ENCODE results near the gene NAALADL2. TPM values are rescaled to one million over a fixed set of nuclear protein-coding genes. Genes with fewer than 3 reads are reported as not detected.

The NAALADL2 gene
- total and polyA plus RNA-seq, 2 of the 8 experiments (the other 6 are each of a cell fraction or from before 2014, with no cell fraction given), result 0.12 to 0.22 TPM

DNA sequence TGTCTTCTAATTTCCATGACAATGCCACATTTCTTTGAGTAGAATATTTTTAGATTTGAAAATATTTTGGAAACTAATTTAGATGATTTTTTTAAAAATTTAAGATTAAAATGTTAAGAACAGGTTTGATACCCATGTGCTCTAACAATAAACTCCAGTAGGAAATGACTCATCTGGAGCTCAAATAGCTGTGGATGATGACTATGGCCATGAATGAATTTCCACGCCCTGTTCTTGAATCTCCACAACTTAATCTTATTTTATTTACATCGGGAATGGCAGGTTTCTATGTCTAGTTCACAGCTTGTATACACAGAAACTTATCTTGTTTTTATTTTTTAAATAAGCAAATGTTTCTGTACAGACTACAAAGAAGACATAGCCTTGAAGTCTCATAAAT lies 726.8 kb downstream of the NAALADL2 start (continued):
- TF ChIP-seq, protein P1, sequence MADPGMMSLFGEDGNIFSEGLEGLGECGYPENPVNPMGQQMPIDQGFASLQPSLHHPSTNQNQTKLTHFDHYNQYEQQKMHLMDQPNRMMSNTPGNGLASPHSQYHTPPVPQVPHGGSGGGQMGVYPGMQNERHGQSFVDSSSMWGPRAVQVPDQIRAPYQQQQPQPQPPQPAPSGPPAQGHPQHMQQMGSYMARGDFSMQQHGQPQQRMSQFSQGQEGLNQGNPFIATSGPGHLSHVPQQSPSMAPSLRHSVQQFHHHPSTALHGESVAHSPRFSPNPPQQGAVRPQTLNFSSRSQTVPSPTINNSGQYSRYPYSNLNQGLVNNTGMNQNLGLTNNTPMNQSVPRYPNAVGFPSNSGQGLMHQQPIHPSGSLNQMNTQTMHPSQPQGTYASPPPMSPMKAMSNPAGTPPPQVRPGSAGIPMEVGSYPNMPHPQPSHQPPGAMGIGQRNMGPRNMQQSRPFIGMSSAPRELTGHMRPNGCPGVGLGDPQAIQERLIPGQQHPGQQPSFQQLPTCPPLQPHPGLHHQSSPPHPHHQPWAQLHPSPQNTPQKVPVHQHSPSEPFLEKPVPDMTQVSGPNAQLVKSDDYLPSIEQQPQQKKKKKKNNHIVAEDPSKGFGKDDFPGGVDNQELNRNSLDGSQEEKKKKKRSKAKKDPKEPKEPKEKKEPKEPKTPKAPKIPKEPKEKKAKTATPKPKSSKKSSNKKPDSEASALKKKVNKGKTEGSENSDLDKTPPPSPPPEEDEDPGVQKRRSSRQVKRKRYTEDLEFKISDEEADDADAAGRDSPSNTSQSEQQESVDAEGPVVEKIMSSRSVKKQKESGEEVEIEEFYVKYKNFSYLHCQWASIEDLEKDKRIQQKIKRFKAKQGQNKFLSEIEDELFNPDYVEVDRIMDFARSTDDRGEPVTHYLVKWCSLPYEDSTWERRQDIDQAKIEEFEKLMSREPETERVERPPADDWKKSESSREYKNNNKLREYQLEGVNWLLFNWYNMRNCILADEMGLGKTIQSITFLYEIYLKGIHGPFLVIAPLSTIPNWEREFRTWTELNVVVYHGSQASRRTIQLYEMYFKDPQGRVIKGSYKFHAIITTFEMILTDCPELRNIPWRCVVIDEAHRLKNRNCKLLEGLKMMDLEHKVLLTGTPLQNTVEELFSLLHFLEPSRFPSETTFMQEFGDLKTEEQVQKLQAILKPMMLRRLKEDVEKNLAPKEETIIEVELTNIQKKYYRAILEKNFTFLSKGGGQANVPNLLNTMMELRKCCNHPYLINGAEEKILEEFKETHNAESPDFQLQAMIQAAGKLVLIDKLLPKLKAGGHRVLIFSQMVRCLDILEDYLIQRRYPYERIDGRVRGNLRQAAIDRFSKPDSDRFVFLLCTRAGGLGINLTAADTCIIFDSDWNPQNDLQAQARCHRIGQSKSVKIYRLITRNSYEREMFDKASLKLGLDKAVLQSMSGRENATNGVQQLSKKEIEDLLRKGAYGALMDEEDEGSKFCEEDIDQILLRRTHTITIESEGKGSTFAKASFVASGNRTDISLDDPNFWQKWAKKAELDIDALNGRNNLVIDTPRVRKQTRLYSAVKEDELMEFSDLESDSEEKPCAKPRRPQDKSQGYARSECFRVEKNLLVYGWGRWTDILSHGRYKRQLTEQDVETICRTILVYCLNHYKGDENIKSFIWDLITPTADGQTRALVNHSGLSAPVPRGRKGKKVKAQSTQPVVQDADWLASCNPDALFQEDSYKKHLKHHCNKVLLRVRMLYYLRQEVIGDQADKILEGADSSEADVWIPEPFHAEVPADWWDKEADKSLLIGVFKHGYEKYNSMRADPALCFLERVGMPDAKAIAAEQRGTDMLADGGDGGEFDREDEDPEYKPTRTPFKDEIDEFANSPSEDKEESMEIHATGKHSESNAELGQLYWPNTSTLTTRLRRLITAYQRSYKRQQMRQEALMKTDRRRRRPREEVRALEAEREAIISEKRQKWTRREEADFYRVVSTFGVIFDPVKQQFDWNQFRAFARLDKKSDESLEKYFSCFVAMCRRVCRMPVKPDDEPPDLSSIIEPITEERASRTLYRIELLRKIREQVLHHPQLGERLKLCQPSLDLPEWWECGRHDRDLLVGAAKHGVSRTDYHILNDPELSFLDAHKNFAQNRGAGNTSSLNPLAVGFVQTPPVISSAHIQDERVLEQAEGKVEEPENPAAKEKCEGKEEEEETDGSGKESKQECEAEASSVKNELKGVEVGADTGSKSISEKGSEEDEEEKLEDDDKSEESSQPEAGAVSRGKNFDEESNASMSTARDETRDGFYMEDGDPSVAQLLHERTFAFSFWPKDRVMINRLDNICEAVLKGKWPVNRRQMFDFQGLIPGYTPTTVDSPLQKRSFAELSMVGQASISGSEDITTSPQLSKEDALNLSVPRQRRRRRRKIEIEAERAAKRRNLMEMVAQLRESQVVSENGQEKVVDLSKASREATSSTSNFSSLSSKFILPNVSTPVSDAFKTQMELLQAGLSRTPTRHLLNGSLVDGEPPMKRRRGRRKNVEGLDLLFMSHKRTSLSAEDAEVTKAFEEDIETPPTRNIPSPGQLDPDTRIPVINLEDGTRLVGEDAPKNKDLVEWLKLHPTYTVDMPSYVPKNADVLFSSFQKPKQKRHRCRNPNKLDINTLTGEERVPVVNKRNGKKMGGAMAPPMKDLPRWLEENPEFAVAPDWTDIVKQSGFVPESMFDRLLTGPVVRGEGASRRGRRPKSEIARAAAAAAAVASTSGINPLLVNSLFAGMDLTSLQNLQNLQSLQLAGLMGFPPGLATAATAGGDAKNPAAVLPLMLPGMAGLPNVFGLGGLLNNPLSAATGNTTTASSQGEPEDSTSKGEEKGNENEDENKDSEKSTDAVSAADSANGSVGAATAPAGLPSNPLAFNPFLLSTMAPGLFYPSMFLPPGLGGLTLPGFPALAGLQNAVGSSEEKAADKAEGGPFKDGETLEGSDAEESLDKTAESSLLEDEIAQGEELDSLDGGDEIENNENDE (IDR thresholded peaks at IDR 0.05; ENCODE audit: insufficient replicate concordance, low read length), result no peak
- TF ChIP-seq POLR2AphosphoS5 (IDR thresholded peaks at IDR 0.05; ENCODE audit: low read depth, low read length) (no peak), SP4 (IDR thresholded peaks at IDR 0.05; ENCODE audit: low read length) (no peak), BRCA1 (IDR thresholded peaks at IDR 0.05; ENCODE audit: low read depth, low read length) (no peak), CEBPB (IDR thresholded peaks at IDR 0.05; ENCODE audit: low read depth, low read length) (no peak)
